GM19099 (cell line): ENCODE measurements around the gene PHF12.

Experiments used
- POLR2A ChIP-seq: IDR thresholded peaks from 3 replicates; pipeline ENCODE4 v1.6.1; 2011; ENCODE audit warnings: low read depth; ENCODE audit not compliant: insufficient read length; ENCODE audit errors: extremely low read depth

PHF12 gene

DNA sequence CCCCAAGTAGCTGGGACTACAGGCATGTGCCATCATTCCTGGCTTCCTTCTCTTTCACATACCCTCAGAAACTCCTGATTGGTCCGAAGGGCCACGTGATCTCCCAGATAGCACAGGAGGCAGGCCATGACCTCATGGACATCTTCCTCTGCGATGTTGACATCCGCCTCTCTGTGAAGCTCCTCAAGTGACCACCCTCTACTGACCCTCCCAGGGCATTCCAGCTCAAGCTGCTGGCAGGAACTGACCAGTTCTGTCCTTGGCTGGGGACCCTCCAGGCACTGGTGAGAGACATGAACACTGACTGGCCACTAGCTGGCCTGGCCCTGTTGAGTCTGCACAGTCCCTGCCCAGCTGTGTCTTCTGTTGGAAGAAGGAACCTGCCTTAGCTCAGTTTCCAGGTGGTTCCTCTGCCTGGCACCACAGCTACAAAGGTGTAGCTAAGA, 90.9 kb downstream of the PHF12 start:
- TF ChIP-seq POLR2A, result no peak

DNA sequence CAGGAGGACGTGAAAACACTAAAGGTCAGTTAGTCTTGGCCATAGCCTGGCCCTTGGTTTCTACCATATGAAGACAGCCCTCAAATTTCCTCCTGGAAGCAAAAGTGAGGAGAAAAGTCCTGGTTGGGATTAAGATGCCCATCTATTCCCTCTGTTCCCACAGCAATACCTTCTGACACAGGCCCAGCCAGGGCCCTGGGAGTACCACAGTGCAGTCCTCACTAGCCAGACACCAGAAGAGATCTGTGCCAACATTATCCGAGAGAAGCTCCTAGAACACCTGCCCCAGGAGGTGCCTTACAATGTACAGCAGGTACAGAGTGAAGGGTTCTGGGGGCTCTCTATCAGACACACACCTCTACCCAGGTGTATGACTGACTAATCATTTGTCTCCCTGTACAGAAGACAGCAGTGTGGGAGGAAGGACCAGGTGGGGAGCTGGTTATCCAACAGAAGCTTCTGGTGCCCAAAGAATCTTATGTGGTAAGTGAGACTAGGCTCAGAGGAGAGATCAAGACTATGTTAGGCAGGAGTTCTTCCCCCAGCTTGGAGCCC, 92.4 kb downstream of the PHF12 start:
- TF ChIP-seq POLR2A, result no peak

DNA sequence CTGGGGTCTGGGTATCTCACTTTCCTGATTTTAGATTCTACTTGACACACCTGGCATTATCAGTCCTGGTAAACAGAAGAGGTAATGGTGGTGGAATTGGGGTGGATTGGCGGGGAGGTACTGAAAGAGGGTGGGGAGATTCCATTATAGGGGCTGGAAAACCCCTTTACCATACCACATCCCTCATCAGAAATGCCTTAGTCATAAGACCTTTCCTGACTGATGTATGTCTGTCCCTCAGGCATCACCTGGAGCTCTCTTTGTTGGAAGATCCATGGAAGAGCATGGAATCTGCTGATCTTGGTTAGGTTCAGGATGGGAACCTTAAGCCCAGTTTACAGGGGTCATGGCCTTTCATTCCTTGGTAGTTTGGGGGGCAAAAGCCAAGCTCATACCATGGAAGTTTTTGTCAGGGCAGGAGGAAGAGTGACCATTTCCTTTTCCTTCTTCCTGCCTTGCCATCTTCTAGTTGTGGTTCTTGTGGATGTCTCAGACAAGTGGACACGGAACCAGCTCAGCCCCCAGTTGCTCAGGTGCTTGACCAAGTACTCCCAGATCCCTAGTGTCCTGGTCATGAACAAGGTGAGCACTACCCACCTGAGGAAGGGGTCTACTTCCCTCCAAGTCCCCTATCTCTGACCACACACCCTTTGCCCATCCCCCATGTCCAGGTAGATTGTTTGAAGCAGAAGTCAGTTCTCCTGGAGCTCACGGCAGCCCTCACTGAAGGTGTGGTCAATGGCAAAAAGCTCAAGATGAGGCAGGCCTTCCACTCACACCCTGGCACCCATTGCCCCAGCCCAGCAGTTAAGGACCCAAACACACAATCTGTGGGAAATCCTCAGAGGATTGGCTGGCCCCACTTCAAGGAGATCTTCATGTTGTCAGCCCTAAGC, 93.2 kb downstream of the PHF12 start:
- no peak for TF ChIP-seq POLR2A

DNA sequence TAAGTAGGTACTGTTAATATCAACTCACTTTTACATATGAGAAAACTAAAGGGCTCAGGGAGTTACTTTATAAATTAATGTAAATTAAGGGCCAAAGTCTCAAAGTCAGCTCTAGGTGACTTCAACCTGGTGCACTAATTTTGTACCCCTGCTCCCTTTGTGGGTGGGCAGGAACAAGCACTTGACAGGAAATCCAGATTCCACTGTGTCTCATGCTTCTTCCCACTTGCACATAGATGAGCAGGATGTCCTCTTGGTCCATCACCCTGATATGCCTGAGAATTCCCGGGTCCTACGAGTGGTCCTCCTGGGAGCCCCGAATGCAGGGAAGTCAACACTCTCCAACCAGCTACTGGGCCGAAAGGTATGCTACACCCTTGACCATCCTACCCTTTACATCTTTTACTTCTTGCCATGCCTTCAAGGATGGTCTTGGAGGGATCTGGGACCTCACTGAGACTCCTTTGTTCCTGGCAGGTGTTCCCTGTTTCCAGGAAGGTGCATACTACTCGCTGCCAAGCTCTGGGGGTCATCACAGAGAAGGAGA, 95.2 kb downstream of the PHF12 start:
- TF ChIP-seq POLR2A, result no peak

DNA sequence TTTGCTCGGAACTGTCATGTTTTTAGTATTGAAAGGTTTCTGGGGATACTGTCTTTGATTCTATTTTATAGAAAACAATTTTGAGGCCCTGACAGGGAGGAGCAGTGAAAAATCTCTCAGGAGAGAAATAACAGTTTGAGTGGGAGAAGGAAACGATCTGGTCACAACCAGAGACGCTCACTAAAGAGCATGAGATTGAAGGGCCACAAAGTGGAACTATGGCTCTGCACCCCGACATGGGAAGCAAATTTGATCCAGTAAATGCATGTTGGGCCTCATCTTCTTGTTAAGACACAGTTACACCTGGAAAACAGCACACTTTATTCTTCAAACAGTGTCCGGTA, 96.0 kb downstream of the PHF12 start:
- TF ChIP-seq POLR2A, result no peak
